Brain microvascular endothelial cell (primary cell): ENCODE results near the gene ZNF490.

ENCODE experiments used
- DNase-seq: peaks from one replicate; pipeline ENCODE4 v3.0.0-alpha.2; 2020
- H3K27ac ChIP-seq: fragments of 250-450 bp; sonication (Bioruptor Pico); 2 replicates; pipeline ENCODE4 v1.5.1; 2020; ENCODE audit warnings: mild to moderate bottlenecking, moderate library complexity
- H3K27me3 ChIP-seq: fragments of 250-450 bp; sonication (Bioruptor Pico); replicated peaks from 2 replicates; pipeline ENCODE4 v1.5.1; 2020; ENCODE audit warnings: mild to moderate bottlenecking
- H3K36me3 ChIP-seq: fragments of 250-450 bp; sonication (Bioruptor Pico); replicated peaks from 2 replicates; pipeline ENCODE4 v1.5.1; 2020; ENCODE audit warnings: mild to moderate bottlenecking
- H3K4me3 ChIP-seq: 2 replicates; pipeline ENCODE4 v1.5.1; 2011; ENCODE audit warnings: low read depth, mild to moderate bottlenecking, control low read depth, low read length, moderate library complexity
- in situ Hi-C: cut with HindIII; loops from 2 replicates; pipeline ENCODE4 v1.10.0; 2017; ENCODE audit warnings: low sequenced_read_pairs, low pct_ligation_motif_present
- TF ChIP-seq, protein P1 (sequence below): IDR thresholded peaks from 2 replicates; pipeline ENCODE4 v1.5.1; 2011; ENCODE audit warnings: low read depth, mild to moderate bottlenecking, moderate library complexity, low read length, control low read depth, inconsistent platforms; ENCODE audit errors: missing control alignments

Gene ZNF490

GRCh38 chr19:12564016-12564664 lies 46.5 kb downstream of the ZNF490 start:
- H3K4me3 ChIP-seq = no peak overlapping the region
- TF ChIP-seq, protein P1, sequence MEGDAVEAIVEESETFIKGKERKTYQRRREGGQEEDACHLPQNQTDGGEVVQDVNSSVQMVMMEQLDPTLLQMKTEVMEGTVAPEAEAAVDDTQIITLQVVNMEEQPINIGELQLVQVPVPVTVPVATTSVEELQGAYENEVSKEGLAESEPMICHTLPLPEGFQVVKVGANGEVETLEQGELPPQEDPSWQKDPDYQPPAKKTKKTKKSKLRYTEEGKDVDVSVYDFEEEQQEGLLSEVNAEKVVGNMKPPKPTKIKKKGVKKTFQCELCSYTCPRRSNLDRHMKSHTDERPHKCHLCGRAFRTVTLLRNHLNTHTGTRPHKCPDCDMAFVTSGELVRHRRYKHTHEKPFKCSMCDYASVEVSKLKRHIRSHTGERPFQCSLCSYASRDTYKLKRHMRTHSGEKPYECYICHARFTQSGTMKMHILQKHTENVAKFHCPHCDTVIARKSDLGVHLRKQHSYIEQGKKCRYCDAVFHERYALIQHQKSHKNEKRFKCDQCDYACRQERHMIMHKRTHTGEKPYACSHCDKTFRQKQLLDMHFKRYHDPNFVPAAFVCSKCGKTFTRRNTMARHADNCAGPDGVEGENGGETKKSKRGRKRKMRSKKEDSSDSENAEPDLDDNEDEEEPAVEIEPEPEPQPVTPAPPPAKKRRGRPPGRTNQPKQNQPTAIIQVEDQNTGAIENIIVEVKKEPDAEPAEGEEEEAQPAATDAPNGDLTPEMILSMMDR = peak; percentile 98
- in situ Hi-C loops = no loop called here
- no peaks in the 10 kb centered on the region for H3K27me3 ChIP-seq
- H3K27ac ChIP-seq = no peak overlapping the region
- DNase-seq = peak; percentile 90
- H3K36me3 ChIP-seq = no peaks in the 10 kb centered on the region

DNA sequence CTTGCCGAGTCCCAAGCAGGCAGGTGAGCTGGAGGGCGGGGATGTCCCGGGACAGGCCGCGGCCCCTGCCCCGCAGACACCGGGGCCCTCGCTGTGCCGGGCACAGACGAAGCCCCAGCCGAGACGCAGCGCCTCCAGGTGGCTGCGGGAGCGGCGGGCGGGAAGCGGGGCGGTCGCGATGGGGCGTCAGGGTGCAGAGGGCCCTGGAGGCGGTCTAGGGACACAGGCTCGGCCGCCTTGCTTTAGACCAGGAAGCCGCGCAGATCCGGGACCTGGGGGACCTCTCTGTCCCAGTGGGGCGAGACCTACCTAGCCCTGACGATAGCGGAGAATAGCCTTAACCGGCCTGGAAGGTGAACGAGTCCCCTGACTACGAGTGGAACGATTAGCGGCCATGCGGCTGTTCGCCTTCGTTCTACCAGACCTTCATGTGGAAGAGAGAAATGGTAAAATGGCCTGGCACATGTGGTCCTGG lies 55.1 kb downstream of the ZNF490 start:
- DNase-seq = no peak
- in situ Hi-C loops = no loop called here
- Histone ChIP-seq H3K27ac (no peak overlapping the region), H3K36me3 (no peaks in the 10 kb centered on the region), H3K27me3 (no peaks in the 10 kb centered on the region), H3K4me3 (no peak overlapping the region)
- TF ChIP-seq, protein P1 = peak; percentile 4

DNA sequence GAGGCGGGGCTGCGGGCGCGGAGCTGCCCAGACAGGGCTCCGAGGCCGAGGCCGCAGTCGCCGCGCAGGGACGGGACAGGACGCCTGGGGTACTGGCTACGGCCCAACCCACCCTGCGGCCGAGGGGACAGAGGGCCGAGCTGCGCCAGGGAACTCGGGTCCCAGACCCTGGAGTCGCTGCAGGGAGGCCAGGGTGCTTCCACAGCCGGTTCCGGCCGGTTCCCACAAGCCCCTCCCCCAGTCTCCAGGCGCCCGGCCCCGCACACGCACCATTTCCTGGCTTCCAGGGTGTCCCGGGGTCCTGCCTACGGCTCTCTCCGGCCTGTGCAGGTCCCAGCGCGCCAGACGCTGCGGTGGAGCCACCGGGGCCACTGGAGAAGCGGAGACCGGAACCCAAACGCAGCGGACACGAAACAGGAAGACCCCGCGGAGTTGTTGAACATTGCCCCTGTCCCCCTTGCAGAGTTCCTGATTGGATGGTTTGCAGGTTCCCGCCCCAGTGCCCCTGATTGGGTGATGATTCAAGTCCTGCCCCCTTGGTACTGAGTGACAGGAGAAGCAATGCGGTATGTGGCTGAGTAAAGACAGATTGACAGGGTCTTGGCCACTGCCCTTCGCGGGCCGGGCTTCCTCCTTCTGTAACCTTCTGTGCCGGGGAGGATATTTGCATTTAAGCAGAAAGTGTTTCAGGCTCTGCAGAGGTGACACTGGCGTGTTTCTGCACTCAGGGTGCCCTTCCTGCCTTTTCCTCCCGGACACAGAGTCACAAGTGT lies 59.4 kb downstream of the ZNF490 start, which contains the start of gene ZNF564:
Gene ZNF564 (minus strand): TSS at position 423 of the 773 bp plus-strand sequence. CDS start 150 bp downstream, at position 273.
- Histone ChIP-seq H3K27ac (peak within 1 kb of the TSS; percentile 96), H3K27me3 (no peaks in the 10 kb centered on the region), H3K36me3 (no peaks in the 10 kb centered on the region), H3K4me3 (peak within 1 kb of the TSS; percentile 84)
- TF ChIP-seq, protein P1 = no peak
- in situ Hi-C loops = no loop called here
- DNase-seq = peak; percentile 98

DNA sequence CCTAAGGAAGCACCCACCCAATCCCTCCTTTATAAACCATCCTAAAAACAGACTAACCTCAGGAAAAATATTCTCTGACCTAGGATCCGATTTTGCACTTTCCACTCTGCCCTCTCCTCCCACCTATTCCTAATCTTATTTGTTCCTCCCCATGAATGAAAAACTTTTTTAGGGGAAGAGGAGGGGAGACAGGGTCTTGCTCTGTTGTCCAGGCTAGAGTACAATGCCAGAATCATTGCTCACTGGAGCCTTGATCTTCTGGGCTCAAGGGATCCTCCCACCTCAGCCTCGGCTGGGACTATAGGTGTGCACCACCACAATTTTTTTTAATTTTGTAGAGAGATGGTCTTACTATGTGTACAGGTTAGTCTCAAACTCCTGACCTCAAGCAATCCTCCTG lies 63.7 kb downstream of the ZNF490 start:
- DNase-seq = no peak
- in situ Hi-C loops = no loop called here
- no peak overlapping the region for H3K4me3 ChIP-seq
- no peaks in the 10 kb centered on the region for H3K27me3 ChIP-seq
- TF ChIP-seq, protein P1 = no peak
- no peak overlapping the region for H3K27ac ChIP-seq
- H3K36me3 ChIP-seq = peaks cover 2% of the 10 kb centered on the region

DNA sequence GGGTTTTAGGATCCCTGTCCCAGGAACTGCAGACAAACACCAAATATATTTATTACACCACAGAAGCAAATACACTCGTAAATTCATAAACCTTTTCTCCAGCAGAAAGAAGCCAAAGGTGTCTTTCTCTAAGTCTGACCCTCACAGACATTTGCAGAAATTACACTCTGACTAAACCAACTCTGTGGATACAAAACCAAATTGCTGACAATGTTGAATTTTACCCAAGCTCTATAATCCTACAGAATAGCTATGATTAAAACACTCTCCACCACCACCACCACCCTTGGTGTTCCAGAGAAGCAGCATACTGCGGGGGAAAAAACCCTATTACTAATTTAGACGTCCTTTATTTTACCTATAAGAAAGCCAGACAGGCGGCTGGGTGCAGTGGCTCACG lies 64.5 kb downstream of the ZNF490 start:
- Histone ChIP-seq H3K27me3 (no peaks in the 10 kb centered on the region), H3K4me3 (no peak overlapping the region), H3K27ac (no peak overlapping the region), H3K36me3 (peaks cover 3% of the 10 kb centered on the region)
- TF ChIP-seq, protein P1 = no peak
- in situ Hi-C loops = no loop called here
- DNase-seq = no peak
